HUES6 (cell line): ENCODE measurements around the gene YTHDF1.

Experiments used
- H3K27ac ChIP-seq: 2 replicates; pipeline ENCODE4 v1.7.0; 2013; ENCODE audit warnings: low read depth, mild to moderate bottlenecking, low read length, inconsistent platforms
- H3K27me3 ChIP-seq: 2 replicates; pipeline ENCODE4 v1.6.1; 2013; ENCODE audit warnings: low read length; ENCODE audit not compliant: control insufficient read depth, insufficient read depth
- H3K36me3 ChIP-seq: 2 replicates; pipeline ENCODE4 v1.6.1; 2013; ENCODE audit warnings: low read length; ENCODE audit not compliant: control insufficient read depth, insufficient read depth
- H3K4me1 ChIP-seq: 2 replicates; pipeline ENCODE4 v1.6.1; 2013; ENCODE audit warnings: low read length; ENCODE audit not compliant: control insufficient read depth, insufficient read depth
- H3K4me3 ChIP-seq: 2 replicates; pipeline ENCODE4 v1.5.1; 2013; ENCODE audit warnings: low read depth, low read length
- H3K9ac ChIP-seq: one replicate; pipeline ENCODE4 v1.6.1; 2013; ENCODE audit warnings: mild to moderate bottlenecking, low read length
- H3K9me3 ChIP-seq: 2 replicates; pipeline ENCODE4 v1.6.1; 2013; ENCODE audit warnings: low read depth, low read length; ENCODE audit not compliant: control insufficient read depth, insufficient read depth

The YTHDF1 gene

GRCh38 chr20:63182946-63183415 is 33.0 kb downstream of the YTHDF1 start:
- no peaks in the 10 kb centered on the region for H3K36me3 ChIP-seq
- peaks cover 9% of the 10 kb centered on the region; the same call in 1 of the 2 replicates for H3K9me3 ChIP-seq
- H3K27me3 ChIP-seq: peaks cover 28% of the 10 kb centered on the region
- H3K27ac ChIP-seq: no peak overlapping the region
- H3K4me3 ChIP-seq: no peak overlapping the region
- H3K9ac ChIP-seq: no peak overlapping the region
- peaks cover 13% of the 10 kb centered on the region; the same call in 1 of the 2 replicates for H3K4me1 ChIP-seq

DNA sequence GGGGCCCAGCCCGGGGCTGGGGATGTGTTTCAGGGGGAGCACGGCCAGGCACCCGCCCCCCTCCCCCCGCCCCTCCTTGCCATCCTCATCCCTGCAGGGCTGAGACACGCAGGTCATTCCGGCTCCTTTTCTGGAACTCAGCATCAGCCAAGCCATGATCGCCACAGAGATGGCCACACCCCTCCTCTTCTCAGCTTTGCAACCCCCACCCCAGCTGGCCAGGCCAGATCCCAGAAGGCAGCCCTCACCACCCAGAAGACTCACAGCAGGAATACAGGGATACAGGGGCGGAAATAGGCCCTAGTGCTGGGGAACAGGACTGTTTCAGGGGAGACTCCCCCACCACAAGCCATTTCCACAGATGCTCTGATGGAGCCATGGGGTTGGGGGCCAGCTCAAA is 33.5 kb downstream of the YTHDF1 start:
- Histone ChIP-seq H3K9ac (no peak overlapping the region), H3K27me3 (peaks cover 34% of the 10 kb centered on the region), H3K9me3 (peaks cover 9% of the 10 kb centered on the region; the same call in 1 of the 2 replicates), H3K4me1 (peaks cover 13% of the 10 kb centered on the region; the same call in 1 of the 2 replicates), H3K4me3 (no peak overlapping the region), H3K36me3 (no peaks in the 10 kb centered on the region), H3K27ac (no peak overlapping the region)

- peaks cover 22% of the 10 kb centered on the region for H3K4me1 ChIP-seq
- peaks cover 46% of the 10 kb centered on the region for H3K27me3 ChIP-seq
- no peak overlapping the region for H3K27ac ChIP-seq
- H3K36me3 ChIP-seq: no peaks in the 10 kb centered on the region
- no peak overlapping the region for H3K9ac ChIP-seq
- H3K4me3 ChIP-seq: no peak overlapping the region
- peaks cover 9% of the 10 kb centered on the region; the same call in 1 of the 2 replicates for H3K9me3 ChIP-seq
Observed at GRCh38 chr20:63181226-63181625, 34.7 kb downstream of the YTHDF1 start.

DNA sequence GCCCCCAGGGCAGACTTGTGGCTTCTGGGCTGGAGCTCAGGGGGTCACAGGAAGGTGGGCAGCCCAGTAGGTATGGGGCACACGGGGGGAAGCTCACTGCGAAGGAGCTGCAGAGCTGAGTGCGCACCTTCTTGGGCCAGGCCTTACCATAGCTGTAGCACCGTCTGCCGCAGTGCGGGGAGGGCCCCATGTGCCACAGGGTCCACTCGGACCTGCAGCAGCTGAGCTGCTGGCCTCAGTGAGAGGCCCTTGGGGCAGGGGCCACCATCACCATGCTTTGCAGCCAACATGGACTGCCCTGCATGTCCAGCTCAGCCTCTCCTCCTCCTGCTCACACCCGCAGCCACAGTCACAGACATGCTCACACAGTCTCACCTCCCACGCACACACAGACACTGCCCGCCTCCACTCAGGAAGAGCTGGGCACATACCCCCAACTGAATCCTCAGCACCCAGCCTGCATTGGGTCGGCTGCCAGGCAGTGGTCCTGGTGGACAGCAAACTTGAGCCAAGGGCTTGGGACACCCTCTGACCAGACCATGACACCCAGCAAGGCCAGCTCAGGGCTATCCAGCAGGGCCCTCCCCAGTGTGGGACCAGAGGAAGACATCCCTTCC is 35.3 kb downstream of the YTHDF1 start:
- Histone ChIP-seq H3K4me3 (no peak overlapping the region), H3K27ac (no peak overlapping the region), H3K4me1 (peaks cover 26% of the 10 kb centered on the region), H3K36me3 (no peaks in the 10 kb centered on the region), H3K9me3 (peaks cover 5% of the 10 kb centered on the region; the same call in 1 of the 2 replicates), H3K9ac (no peak overlapping the region), H3K27me3 (peaks cover 51% of the 10 kb centered on the region)

GRCh38 chr20:63179687-63180568 is 36.0 kb downstream of the YTHDF1 start:
- no peaks in the 10 kb centered on the region for H3K9me3 ChIP-seq
- H3K27me3 ChIP-seq: peaks cover 59% of the 10 kb centered on the region
- no peaks in the 10 kb centered on the region for H3K36me3 ChIP-seq
- H3K27ac ChIP-seq: no peak overlapping the region
- no peak overlapping the region for H3K4me3 ChIP-seq
- peaks cover 29% of the 10 kb centered on the region for H3K4me1 ChIP-seq
- H3K9ac ChIP-seq: no peak overlapping the region

- no peak overlapping the region for H3K9ac ChIP-seq
- no peaks in the 10 kb centered on the region for H3K36me3 ChIP-seq
- peaks cover 35% of the 10 kb centered on the region for H3K4me1 ChIP-seq
- H3K4me3 ChIP-seq: peak overlapping the region; percentile 54
- no peak overlapping the region for H3K27ac ChIP-seq
- H3K9me3 ChIP-seq: no peaks in the 10 kb centered on the region
- H3K27me3 ChIP-seq: peaks cover 67% of the 10 kb centered on the region
Observed at GRCh38 chr20:63178889-63179686, 36.8 kb downstream of the YTHDF1 start.

GRCh38 chr20:63178446-63178820 is 37.5 kb downstream of the YTHDF1 start:
- peaks cover 39% of the 10 kb centered on the region for H3K4me1 ChIP-seq
- peaks cover 74% of the 10 kb centered on the region for H3K27me3 ChIP-seq
- H3K27ac ChIP-seq: no peak overlapping the region
- H3K9ac ChIP-seq: no peak overlapping the region
- H3K4me3 ChIP-seq: peak overlapping the region; percentile 67
- H3K36me3 ChIP-seq: no peaks in the 10 kb centered on the region
- no peaks in the 10 kb centered on the region for H3K9me3 ChIP-seq

- no peak overlapping the region for H3K9ac ChIP-seq
- H3K36me3 ChIP-seq: no peaks in the 10 kb centered on the region
- H3K27me3 ChIP-seq: peaks cover 79% of the 10 kb centered on the region
- no peak overlapping the region for H3K27ac ChIP-seq
- peaks cover 43% of the 10 kb centered on the region for H3K4me1 ChIP-seq
- H3K9me3 ChIP-seq: no peaks in the 10 kb centered on the region
- H3K4me3 ChIP-seq: peak overlapping the region; percentile 67
Observed at GRCh38 chr20:63177785-63178445, 38.0 kb downstream of the YTHDF1 start.

GRCh38 chr20:63177134-63177784 is 38.7 kb downstream of the YTHDF1 start:
- H3K9ac ChIP-seq: no peak overlapping the region
- H3K9me3 ChIP-seq: no peaks in the 10 kb centered on the region
- peak overlapping the region; percentile 67 for H3K4me3 ChIP-seq
- peaks cover 44% of the 10 kb centered on the region for H3K4me1 ChIP-seq
- H3K36me3 ChIP-seq: no peaks in the 10 kb centered on the region
- H3K27me3 ChIP-seq: peaks cover 85% of the 10 kb centered on the region
- H3K27ac ChIP-seq: no peak overlapping the region
